RCC 7860 (cell line): ENCODE data around the gene DTNA.

ENCODE experiments used
- DNase-seq: peaks from one replicate; pipeline ENCODE4 v3.0.0-alpha.2; 2015; ENCODE audit warnings: low spot score
- FAIRE-seq: peaks from 2 replicates; lab custom pipeline; 2012; peaks lifted over from hg19 to GRCh38; lab: Jason Lieb, UNC

Gene DTNA

DNA sequence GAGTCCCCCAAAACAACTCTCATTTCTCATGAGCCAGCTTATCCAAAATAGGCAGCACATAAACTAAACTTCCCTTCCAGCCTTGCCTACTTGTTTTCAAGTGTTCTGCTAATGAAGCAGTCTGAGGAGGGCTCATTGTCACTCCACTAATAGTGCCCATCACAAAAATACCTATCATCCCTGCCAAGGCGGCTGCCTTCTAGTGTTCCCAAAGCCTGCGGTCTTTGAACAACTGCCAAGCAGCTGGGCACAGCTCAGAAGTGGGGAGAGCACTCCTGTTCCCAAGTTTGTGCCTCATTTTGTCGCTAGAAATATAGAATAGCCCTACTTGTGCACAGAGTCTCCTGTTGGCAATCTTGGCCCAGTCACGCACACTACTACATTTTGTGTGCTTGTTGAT lies 50.3 kb downstream of the DTNA start:
- FAIRE-seq (no peak), DNase-seq (no peak)

DNA sequence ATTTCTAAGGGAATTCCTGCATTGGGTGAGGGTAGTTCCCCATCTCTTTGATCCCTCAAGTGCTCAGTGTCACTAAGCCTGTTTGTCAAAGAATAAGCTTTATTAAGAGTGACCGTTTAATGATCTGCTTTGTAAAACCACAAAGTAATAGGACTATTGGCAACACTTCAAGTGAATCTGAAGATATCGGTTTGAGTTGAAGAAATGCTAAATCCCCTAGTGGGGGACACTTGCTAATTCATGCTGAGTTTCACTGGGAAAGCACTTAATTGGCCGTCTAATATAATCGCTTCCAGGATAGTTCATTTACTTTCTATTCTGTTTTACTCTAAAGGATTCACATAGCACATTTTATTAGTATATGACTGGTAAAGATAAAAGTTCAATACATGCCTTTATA lies 54.4 kb downstream of the DTNA start:
- FAIRE-seq, result no peak
- no peak for DNase-seq

DNA sequence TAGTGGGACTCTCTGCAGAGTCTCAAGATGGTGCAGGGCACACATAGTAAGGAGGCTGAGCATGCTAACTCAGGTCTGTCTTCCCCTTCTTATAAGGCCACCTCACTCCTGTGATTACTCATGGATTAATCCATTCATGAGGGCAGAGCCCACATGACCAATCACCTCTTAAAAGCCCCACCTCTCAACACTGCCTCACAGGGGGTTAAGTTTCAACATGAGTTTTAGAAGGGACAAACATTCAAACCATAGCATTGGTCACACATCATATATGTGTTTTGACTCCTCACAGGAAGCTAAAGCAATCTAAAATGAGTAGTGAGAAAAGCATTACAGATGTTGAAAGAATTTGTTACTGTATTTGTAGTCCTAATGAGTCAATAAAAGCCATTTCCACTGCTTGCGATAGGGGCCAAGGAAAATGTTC lies 57.5 kb downstream of the DTNA start:
- FAIRE-seq (no peak), DNase-seq (no peak)

DNA sequence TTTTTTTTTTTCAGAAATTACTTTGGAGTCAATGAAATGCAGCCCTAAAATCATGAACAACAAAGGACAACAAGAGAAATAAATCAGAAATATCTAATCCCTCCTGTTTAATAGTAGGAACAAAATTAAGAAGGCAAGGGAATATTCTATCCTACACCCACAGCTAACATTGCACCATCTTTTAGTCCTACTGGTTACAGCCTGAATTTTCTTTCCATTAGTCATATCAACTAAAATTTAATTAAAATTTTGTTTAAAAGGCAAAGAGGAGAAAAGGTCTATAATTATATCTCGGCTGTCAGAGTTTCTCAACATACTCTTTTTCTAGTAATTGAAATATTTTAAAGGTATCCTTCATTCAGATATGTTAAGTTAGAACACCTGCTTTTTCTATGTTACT lies 61.9 kb downstream of the DTNA start:
- DNase-seq, result no peak
- FAIRE-seq, result no peak

DNA sequence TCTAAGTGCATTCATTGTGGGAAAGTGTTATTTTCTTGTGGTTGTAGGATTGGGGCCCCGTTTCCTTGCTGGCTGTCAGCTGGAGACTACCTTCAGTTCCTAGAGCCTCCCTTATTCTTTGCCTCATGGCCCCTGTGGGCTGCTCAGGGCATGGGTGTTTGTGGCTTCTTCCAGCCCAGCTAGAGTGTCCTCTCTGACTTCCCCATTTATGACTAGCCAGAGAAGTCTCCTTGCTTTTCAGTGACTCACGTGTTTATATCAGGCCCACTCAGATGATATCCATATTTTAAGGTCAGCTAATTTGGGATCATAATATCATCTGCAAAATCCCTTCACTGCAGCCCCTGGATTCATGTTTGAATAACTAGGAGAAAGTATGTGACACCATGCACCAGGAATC lies 62.8 kb downstream of the DTNA start:
- no peak for DNase-seq

DNA sequence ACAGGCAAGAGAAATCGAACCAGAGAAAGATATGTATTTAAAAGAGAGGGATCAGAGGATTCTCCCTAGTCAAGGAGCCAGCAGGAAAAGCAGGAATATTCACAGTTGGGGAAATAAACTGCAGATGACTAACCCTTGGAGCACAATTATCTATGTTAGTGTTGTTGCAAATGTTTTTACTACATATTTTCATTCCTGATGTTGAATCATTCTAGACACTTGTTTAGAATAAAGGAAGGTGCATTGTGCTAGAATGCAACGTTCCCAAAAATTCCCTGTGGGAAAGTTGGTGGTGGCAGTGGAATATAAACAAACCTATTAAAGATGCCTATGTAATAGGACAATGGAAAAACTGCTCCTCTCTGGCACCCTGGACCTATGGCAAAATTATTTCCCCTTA lies 63.3 kb downstream of the DTNA start:
- DNase-seq (no peak), FAIRE-seq (no peak)

More for the DNA sequence above, 62.8 kb downstream of the DTNA start:
- FAIRE-seq, result no peak

DNA sequence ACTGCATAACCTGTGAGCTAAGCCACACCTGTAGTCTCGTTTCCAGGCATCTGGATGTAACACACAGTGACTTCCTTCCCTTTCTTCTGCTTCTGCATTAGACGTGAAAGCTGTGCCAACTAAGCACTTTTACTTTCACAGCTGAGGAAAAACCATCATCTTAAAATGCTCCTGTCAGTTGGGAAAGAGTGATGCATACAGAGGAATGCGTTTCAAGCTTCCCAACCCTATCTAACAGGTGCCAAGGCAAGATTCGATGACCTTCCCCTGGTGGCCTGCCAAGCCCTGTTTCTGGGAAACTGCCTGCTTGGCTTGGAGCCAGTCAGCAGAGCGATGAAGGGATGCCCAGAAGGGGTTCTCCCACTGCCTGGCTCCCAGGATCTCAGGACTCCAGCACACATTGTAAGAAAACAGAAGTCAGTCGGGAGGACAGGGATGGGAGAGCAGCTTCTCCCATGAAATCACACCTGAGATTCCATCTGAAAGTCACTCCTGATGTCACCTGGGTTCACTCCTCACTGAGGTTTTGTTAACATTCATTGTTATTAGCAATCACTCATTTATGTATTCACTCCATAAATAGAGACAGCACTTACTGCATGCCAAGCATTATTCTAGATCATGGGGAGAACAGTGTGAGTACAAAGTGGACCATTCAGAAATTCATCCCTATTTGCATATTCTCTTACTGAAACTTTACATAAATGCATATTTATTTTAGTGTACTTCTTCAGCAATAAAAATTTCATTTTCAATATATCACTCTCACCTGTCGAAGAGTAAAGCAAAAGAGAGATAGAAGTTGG lies 64.1 kb downstream of the DTNA start:
- FAIRE-seq (no peak), DNase-seq (no peak)

DNA sequence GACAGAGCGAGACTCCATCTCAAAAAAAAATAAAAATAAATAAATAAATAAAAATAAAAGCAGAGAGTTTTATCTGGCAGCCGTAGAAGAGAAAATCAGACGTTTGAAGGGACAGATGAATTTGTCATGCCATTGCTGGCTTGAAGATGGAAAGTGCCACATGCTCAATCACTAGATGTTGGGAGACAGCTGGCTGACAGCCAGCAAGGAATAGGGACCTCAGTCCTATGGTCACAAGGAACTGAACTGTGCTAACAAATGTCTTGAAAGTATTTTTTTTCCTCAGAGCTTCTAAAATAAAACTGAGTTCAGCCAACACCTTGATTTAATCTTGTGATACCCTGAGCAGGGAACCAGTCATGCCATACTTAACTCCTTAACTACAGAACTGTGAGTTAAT lies 65.4 kb downstream of the DTNA start:
- DNase-seq (no peak), FAIRE-seq (no peak)

DNA sequence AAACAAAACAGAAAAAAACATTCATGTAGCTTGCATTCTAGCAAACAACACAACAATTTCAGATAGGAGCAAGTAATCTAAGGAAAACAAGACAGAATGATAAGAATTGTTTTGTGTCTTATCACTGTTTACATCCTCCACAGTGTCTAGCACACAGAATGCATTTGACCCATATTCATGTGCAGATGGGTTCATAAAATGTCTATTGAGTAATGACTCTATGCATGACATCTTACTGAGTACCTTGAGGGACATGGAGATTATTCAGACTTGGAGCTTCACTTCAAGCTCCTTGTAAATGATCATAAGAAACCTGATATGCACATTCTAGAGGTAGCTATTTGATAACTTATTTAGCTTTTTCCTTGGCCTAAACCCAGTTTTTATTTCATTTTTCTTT lies 69.0 kb downstream of the DTNA start:
- no peak for DNase-seq
- FAIRE-seq, result no peak

DNA sequence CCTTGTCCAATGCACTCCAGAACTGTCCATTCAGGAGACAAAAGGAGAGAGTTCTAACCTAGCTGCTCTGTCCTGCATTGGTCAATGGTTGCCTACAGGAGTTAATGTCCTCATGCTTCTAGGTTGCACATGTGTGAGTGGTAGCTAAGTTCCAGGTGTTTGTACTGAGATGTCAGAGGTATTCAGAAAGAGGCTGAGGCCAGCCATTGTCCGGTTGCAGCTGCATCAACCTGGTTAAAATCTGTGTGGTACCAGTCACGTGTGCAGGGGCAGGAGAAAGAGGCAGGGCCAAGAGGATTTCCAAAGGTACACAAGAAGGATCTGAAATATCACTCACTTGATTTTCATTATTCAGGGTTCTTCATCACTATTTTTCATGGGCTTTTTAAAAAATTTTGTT lies 70.8 kb downstream of the DTNA start:
- no peak for FAIRE-seq
- no peak for DNase-seq

DNA sequence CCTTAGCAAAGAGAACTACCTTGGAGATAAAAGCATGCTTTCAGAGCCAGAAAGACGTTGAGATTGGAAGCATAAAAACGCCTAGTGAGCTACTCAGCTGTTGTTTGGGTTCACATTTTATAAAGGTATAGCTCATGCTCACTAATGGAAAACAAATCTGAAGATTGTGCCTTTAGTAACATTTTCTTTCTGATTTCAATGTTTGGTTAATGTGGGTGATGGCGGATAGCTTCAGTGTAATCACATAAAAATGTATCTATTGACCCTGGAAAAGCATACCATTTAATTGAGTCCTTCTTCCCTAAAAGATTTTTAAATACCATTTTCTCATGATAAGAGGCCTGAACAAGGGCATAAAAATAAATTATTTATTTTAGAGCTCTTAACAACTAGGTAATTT lies 73.4 kb downstream of the DTNA start:
- FAIRE-seq, result no peak
- DNase-seq, result no peak

DNA sequence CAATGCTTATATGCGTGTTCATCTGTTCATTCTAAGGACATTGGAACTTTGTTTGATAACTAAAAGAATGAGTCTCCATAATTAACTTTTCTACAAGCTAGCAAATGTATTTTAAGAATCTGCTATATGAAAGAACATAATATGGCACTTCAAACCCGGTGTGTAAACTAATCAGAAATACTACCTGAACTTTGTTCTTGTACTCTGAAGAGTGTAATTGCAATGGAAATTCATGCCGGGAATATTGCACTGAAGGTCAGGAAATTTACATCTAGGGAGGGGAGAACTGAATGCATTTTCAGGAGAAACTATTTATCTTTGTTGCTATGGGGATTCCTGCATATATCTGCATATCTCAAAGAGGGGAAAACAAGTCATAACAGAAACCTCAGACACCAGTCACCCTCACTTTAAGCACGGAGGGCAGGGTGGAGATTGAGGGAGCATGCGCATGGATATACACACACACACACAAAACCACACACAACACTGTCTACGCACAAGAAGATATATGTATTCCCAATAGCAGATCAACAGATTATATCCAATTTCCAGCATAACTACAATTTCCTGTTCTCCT lies 76.2 kb downstream of the DTNA start:
- no peak for DNase-seq
- no peak for FAIRE-seq

DNA sequence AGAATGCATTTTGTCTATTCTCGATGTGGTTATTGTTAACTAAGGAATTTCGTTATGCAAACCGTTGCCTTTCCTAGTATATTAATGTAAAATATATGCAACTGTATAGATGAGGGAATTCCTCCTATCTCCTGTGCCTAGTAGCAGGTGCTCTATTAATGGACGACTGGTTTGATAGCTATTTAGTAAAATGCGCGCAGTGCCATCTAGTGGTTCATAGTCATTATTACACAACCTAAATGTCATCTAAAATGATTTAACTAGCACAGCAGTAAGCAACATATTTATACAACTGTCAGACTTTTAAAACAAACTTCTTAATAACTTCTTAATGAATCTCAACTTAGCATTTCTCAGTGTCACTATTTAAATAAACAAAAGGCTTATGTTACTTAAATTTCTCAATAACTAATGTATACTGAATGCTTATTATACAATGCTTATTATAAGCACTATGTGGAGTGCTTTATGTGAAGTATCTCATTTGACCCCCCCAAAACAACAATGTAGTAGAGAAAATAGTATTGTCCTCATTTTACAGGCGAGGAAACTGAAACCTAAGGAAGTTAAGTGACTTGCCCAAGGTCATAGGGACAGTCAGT lies 77.9 kb downstream of the DTNA start:
- peak; percentile 82 for FAIRE-seq

DNA sequence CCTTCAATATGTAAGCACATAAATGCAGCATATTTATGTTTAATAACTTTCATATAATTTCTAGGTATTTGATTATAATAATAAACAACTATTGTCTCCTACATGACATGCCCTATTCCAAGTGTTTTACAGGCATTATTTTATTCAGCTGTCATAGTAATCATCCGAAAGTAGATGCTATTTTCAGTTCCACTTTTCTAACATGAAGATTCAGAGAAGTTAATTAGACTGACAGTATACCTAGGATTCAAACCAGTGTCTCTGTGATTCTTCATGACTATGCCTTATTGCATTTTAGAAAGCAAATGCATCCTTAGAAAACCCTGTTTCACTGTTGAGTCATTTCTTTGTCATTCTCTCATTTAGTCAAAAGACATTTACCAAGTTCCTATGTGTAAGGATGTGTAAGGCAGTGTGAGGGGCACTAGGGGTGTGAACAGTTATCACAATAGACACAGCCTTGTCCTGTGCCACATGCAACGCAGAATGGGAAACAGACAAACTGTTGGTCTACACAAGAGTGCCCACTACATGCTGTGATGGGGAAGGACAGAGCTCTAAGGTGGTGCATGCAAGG lies 79.8 kb downstream of the DTNA start:
- DNase-seq (no peak), FAIRE-seq (no peak)

More for the DNA sequence above, 77.9 kb downstream of the DTNA start:
- peak; percentile 39 for DNase-seq

DNA sequence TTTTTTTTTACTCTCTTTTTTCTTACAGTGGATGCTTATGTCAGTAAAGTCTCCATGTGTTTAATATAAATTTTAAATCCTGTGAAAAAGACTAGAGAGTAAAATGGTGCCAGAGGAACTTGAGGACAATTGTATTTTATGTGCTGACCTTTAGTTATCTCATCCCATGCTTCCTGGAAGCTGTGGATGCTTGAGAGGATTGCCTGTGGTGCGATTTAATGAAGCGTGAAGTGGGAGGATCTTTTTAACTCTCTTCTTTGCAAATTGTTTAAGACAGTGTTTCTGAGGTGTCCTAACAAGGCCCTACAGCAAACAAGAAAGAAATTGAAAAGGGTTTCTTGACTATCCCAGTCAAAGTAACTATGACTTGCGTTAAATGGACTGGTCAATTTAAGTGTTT lies 84.2 kb downstream of the DTNA start:
- FAIRE-seq, result peak; percentile 10
- DNase-seq, result no peak

DNA sequence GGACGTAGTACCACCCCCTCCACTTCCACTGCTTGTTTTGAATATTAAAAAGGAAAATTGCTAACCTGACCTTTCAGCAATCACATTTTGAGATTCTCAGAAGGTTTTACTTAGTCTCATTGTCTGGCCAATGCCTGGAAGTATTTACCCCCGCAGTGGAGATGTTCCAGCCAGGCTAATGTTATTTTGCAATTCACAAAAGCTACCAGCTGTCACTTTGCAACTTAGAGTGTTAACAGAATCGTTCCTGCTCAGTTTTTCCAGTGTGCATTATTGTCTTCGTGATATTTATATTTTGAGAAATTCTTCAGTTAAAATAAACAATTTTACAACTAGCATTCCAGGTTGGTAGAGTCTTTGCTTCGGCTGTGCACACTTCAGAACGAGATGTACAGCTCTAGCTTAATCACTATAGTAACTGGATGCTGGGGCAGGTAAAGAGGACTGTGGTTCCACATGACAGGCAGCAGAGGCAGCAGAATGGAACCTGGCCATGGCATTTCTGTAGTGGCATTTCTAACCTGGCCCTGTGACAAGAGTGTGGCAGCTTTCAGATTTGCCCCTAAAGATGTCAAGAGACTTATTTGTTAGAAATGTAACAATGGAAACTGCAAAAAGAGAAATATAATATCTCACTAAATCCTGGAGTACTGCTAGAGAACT lies 85.1 kb downstream of the DTNA start:
- DNase-seq, result no peak
- FAIRE-seq, result no peak

DNA sequence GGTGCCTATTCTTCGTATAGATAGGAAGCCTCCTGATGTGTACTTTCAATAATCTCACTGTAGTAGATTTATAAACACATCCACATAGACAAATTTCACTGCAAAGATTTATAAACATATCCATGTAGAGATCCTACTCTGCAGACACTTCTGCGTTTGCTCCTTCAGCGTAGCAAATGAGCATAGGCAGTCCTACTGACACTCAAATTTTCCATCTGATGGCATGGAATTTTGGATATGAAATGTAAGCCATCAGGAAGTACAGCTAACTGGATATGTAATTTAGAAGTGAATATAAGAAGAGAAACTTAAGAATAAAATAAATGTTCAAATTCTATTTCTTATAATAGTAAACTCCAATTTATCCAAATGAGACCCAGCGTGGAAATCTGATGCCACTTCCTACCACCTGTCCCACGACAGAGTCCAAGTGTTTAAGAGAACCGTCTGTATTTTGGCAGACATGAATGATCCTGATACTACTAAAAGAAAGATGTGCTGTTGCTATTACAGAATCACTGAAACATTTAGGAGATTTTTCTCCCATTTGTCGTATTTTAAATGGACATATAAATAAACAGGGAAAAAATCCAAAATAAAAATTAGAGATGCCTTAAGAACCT lies 86.0 kb downstream of the DTNA start:
- FAIRE-seq (no peak), DNase-seq (no peak)

DNA sequence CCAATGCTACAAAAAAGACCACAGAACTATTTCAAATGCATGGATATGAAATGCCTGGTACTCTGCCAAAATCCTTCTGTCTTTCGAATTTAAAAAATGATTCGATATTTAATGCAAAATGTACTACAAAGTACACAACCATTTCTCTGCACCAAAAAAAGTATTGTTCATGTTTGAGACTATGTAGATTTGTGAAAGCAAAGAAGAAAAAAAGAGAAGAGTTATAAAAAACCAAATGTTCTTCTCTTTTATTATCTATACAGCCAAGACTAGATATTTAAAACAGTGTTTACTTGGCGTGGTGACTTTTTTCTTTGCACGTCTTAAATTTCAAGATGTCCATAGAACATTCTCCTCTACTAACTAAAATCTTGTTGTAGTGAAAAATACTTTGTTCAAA lies 89.2 kb downstream of the DTNA start:
- DNase-seq (no peak), FAIRE-seq (no peak)

DNA sequence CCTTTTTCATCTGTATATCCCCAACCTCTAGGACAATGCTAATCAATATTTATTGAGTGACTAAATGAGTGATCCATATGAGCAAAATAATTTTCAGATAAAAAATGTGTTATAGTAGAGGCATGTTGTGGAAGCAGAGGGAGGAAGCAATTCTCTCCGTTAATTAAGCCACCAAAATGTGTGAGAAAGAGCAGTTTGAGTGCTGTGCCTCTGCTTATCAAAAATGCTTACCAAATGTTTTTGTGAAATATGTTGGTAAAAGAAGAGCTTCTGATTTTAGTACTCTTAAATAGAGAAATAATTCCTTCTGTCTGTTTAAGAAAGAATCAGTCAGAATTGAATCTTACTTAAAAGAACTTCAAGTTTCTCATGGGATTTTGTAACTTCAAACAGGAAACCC lies 90.3 kb downstream of the DTNA start:
- no peak for FAIRE-seq

DNA sequence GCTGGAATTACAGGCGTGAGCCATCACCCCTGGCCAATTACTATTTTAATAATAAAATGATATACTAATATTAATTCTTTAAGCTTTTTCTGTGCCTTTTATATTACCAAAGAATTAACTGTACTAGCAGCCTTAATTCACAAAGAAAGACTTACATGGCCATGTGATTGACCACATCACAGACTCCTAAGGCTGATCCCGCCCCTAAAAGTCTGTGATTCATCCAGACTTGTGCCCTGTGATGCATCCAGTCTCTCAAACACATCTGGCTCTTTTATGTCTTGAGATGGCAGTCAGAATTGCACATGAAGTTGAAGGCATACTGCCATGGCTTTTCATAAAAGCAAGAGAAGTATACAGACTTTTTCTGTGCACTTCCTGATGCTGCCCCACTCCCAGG lies 91.7 kb downstream of the DTNA start:
- DNase-seq, result no peak
- no peak for FAIRE-seq

More for the DNA sequence above, 90.3 kb downstream of the DTNA start:
- DNase-seq, result no peak

DNA sequence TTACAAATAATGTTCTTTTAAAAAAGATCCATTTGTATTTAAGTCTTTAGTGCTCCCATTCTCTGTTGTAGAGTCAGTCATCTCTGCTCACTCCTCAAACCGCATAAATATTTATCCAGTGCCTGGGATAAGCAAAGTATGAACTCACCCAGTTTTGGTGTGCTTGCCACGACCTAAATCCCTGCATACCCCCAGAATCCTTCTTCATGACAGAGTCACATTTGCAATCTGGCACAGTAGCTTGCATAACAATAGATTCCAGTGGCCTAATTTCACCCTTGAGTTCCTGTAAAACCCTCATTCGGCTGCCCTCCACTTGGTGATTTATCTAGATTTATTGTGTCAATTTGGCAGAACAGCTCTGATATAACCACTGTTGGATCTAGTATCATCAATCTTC lies 92.9 kb downstream of the DTNA start:
- FAIRE-seq (no peak), DNase-seq (no peak)
